Stimulated activated CD8-positive, alpha-beta memory T cell treated with anti-CD3 and anti-CD28 coated beads, Interleukin-12 subunit alpha, Interleukin-12 subunit beta, amount 100 ng/mL, for 24 hours (primary cell): ENCODE results near the gene SLC27A5.

ENCODE experiments used
- DNase-seq: peaks from one replicate; pipeline ENCODE4 v3.0.0-alpha.2; 2020; ENCODE audit errors: extremely low read depth

SLC27A5 gene, protein sequence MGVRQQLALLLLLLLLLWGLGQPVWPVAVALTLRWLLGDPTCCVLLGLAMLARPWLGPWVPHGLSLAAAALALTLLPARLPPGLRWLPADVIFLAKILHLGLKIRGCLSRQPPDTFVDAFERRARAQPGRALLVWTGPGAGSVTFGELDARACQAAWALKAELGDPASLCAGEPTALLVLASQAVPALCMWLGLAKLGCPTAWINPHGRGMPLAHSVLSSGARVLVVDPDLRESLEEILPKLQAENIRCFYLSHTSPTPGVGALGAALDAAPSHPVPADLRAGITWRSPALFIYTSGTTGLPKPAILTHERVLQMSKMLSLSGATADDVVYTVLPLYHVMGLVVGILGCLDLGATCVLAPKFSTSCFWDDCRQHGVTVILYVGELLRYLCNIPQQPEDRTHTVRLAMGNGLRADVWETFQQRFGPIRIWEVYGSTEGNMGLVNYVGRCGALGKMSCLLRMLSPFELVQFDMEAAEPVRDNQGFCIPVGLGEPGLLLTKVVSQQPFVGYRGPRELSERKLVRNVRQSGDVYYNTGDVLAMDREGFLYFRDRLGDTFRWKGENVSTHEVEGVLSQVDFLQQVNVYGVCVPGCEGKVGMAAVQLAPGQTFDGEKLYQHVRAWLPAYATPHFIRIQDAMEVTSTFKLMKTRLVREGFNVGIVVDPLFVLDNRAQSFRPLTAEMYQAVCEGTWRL

DNA sequence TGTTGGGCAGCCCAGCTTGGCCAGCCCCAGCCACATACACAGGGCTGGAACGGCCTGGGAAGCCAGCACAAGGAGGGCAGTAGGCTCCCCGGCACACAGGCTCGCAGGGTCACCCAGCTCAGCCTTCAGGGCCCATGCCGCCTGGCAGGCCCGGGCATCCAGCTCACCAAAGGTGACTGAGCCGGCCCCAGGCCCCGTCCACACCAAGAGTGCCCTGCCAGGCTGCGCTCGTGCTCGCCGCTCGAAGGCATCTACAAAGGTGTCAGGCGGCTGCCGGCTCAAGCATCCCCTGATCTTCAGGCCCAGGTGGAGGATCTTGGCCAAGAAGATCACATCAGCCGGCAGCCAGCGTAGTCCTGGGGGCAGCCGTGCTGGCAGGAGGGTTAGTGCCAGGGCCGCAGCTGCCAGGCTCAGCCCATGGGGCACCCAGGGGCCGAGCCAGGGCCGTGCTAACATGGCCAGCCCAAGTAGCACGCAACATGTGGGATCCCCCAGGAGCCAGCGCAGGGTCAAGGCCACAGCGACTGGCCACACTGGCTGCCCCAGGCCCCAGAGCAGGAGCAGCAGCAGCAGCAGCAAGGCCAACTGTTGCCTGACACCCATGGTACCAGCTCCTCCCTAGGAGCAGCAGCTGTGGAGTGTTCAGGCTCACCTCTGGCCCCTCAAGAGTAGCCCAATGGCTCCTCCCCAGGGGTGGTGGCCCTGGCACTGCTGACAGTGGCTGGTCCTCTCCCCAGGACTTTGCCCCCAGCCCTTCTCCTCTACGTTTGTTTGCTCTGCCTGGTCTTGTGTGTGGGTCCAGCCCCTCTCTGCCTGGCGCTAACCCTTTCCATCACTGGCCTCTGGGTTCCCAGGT lies at the start of gene SLC27A5:
TSS of gene SLC27A5 (minus strand) at position 640 of the 856 bp plus-strand sequence. CDS start at position 603, 37 bp downstream.
- no peak for DNase-seq

DNA sequence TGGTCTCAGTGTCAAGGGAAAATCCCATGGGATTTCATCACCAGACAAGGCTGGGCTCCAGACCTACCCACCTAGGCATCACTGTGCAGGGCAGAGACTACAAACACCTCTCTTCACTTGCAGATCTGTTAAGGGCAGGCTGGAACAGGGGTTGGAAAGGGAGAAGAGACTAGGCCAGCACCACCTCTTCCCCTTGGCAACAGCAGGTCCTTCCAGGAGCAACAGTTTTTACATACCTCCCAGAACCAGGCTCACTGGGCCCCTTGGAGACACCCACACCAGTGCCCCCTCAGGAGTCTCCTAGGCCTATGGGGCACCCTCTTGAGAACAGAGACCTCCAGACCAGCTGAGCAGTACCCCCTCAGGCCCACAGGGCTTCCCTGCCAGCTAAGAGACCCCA lies 49.1 kb upstream of the SLC27A5 start:
- DNase-seq = no peak

DNA sequence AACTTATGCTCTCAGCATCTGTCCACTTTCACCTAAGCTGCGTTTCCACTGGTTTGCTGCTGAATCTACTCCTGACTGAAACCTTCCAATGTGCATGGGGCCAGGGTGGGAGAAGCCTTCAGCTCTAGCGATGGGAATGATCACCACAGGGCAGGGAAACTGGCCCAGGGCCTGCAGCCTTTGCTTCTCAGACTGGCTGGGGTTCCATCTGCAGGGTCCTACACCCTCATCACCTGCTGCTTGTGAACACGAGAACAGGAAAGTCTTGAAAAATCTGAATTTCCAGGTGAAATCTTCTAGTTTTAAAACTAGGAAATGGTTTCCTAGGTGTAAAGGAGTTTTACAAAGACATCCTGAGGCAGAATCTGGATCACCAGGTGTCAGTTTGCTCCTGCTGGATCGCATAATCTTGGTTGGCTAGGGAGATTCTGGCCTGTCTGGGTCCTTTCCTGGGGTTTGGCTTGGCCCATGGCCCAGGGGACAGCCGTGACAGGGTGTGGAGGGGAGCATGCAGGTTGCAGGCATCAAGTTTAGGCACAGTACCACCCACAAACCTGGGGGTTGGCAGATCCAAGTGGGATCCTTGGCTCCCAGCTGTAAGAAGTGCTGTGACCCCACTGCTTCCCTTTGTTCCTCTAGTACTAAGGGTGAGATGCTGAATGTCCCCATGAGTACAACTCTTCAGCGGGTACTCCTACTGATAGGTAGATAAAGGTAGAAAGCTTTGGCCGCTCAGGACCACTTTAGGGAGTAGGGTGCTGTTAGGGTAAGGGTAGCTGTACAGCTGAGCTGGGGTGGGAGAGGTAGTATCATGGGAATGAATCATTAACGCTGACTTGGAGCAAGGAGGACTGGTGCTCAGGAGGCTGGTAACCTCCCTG lies 48.5 kb upstream of the SLC27A5 start:
- no peak for DNase-seq

DNA sequence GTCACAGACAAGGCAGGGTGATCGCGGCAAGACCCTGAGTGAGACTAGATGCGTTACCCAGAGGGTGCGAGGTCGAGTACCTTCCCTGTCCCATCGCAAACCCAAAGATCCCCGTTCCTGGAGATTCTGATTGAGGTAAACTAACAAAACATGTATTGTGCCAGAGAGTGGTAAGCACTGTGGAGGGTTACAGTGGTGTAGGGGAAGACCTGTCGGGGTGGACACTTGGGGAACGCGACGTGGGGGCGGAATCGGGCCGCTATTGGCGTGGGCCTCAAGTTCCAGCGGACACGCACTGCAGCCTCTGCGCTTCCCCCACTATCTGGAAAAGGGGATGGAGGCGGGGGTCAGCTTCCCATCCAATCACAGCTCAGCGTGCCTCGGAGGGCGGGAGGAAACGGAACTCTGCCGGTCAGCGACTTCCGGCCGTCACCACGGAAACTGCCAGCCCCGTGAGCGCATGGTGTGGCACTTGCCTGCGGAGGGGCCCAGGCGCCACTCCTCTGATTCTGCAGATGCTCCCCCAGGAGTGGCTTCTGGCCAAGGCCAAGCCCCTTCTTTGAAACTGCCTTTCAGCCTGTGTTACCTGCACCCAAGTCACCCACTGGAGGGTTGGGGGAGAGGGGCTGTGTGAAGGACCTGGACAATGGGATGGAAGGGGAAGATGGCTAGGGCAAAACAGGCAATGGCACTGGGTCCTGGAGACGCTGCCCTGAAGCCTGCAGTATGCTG lies 47.6 kb upstream of the SLC27A5 start:
- DNase-seq = peak; percentile 62

DNA sequence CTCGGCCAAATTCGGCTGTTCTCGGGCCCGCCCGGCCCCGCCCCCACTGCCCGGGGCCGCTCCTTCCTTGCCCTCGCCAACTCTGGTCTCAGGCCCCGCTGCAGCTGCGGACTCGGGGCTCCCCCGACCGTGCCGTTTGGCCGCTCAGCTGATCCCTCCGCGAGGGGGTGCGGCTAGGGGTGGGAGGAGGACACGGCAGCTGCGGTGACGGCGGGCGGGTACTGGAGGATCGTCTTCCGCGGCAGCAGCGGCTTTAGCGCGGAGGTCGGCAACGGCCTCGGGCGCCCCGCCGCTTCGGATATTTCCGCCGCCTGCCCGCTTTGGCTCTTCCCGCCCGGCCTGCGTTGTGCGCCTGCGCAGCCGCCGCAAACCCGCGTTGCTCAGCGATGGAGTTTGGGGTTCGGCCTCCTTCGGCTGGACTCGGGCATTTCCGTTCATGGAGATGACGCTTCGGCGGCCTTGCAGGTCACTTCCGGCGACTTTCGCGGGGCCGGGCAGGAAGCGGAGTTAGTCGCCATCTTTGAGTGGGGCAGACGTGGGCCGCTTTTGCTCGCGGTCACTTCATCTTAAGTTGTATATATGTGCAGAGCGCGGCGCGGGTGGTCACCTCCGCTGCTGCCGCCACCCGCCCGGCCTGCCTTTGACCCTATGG lies 47.0 kb upstream of the SLC27A5 start:
- DNase-seq = peak; percentile 97

DNA sequence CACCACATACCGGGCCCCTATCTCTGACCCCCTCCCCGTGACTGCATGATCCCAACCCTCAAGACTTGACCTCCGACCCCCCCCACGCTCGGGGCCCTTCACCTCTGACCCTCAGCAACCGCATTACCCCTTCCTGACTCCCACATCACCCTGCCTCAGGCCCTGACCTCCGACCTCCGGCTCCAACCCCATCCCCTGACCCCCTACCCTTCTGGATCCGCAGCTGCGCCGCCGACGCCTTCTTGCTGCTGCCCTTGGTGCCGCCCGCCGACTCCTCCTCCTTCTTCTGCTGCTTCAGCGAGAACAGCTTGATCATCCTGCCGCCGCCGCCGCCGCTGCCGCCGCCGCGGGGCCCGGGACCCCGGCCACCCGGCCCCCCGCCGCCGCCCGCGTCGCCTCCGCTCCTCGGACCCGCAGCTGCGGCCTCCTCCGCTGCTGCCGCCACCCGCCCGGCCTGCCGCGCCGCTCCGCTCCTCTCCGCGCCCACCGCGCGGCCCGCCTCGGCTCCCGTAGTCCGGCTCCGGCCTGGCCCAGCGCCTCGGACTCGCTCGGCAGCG lies 46.4 kb upstream of the SLC27A5 start, which contains the start of gene UBE2M:
TSS of gene UBE2M (minus strand) at position 546 of the 557 bp plus-strand sequence. CDS start at position 316, 230 bp downstream.
- no peak for DNase-seq

DNA sequence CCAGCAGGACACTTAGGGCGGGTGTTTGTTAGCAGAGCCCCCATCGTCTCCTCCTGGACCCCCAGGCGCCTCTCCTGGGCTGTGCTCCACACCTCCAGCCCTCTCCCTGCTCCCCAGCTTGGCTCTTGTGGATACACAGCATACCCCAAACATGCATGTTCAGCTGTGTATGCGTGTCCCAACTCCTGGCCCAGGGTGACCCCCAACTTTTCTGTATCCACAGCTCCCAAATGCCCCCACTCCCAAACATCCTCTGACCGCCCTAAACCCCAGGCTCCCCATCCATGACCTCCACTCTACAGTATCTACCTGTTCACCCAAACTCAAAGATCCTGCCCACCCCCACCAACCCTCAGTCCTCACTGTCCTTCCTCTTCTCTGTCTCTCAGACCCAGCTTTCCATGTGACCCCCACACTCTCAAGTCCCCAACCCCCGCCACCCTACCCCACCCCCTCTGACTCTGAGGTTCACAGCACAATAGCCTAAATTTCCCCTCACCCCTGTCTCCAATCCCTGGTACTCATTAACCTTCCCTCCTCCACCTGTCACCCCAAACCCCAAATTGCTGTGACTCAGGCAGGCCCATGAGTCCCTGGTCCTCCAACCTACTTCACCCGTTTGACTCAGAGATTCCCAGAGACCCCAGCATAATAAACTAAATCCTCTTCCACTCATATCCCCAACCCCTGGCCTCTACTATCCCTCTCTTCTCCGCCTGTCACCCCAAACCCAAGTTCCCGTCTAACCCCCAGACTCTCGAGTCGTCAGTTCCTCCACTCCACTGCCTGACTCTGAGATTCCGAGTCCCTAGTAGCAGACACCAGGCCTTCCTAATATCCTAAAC lies 45.7 kb upstream of the SLC27A5 start:
- DNase-seq = no peak

DNA sequence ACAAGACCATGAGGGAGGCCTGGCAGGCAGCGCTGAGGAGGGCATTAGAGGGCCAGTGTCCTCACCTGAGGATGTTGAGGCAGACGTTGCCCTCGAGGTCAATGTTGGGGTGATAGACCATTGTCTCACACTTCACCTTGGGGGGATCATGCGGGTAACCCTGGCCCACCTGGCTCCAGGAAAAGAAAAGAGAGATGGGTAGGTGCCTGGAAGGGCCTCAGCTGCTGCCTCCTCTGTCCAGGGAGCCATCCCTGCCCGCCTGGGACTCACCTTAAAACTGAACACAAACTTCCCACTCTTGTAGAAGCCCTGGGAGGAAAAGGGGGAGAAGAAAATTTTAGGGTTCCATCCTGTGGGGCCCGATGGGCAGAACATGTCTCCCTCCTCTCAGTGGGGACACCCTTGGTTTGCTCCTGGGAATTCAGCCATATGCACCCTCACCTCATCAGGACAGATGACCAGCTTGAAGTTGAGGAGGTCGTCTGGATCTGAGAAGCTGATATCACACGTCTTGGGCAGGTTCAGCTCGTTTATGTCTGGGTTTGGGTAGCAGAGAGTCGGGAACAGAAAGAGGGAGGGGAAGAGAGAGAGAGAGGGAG lies 44.9 kb upstream of the SLC27A5 start:
- no peak for DNase-seq

DNA sequence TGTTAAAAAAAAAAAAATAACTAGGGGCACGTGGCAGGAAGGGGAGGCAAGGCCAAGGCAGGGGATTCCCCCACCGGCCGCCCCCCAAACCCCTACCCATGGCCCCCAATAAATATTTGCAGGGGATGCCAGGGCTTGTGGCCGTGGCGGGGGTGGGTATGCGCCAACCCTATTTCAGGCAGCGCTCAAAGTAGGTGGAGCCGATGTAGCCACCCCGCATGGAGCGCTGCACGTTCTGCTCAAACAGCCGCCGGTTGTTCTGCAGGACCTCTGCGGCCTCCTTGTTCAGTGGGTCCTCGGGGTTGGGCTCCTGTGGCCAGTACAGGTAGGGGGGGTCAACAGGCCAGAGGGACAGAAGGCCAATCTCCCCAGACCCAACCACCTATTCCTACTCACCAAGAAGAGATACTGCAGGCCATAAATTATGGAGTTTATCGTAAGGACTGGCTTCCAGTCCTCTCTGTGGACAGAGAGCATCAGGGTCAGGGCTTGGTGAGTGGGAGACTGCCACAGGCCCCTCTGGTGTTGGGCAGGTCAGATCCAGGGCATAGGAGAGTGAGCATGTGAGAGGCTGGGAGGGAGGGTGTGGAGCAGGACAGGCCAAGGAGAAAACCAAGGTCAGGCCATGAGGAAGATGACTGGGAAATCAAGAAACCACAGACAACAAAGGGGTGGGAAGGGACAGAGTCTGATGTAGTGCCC lies 44.3 kb upstream of the SLC27A5 start:
- no peak for DNase-seq

DNA sequence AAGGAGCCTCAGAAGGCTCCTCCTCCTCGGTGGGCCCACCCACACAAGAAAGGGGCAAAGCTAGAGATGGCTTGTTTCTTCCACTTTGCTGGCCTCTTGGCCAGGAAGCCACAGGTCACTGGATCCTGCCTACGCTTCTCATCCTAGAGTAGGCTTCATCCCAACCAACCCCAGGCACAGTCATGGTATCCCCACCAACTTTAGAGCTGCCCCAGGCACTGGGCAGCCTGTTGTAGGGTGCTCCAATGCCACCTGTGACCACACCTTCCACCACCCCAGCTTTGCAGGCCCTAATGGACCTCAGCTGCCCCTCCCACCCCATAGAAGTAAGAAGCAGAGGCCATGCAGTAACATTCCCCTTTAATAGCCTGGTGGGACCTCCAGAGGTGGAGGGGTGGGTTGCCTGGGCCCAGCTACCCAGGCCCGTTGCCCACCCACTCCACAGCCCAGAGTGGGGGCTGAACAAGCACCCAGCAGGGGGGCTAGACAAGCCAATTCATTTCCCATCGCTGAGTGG lies 43.6 kb upstream of the SLC27A5 start:
- DNase-seq = no peak

DNA sequence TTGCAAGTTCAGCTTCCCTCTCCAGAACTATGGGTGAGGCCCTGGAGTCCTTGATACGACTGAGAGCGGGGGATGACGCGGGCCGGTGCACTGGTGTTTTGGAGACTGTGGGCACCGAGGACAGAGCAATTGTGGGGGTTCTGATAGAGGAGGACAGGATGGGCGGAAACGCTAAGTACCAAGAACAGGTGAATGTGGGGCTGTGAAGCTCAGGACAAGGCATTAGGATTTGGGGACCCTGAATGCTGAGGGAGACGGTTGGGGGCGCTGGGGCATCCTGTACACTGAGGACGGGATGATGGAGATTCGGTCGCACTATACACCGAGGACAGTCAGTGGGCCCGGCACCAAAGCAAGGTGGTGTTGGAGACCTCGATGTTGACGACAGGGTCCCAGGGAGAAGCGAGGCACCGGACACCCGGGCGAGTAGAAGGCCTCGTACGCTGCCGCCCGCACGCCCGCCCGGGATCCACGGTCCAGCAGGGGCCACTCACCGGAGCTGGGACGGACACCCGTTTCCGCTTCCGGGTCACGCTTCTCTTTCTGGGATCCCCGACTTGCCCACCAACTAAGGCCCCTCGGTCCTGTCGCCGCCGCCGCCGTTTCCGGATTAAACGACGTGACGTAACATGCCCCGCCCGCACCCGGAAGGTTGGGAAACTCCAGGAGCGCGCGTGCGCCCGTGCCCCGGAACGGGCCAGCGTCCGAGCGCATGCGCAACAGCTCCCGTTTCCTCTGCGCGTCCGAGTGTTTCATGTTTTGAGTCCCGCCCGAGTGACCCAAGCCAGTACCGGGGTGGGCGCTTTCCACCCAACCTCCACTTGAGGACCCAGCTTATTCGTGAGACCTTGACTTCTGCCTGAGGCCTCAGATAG lies 42.9 kb upstream of the SLC27A5 start, which contains the start of gene CHMP2A:
TSS of gene CHMP2A (minus strand) at position 612 of the 875 bp plus-strand sequence. CDS start 893 bp downstream, outside the sequence.
- peak; percentile 97 for DNase-seq

DNA sequence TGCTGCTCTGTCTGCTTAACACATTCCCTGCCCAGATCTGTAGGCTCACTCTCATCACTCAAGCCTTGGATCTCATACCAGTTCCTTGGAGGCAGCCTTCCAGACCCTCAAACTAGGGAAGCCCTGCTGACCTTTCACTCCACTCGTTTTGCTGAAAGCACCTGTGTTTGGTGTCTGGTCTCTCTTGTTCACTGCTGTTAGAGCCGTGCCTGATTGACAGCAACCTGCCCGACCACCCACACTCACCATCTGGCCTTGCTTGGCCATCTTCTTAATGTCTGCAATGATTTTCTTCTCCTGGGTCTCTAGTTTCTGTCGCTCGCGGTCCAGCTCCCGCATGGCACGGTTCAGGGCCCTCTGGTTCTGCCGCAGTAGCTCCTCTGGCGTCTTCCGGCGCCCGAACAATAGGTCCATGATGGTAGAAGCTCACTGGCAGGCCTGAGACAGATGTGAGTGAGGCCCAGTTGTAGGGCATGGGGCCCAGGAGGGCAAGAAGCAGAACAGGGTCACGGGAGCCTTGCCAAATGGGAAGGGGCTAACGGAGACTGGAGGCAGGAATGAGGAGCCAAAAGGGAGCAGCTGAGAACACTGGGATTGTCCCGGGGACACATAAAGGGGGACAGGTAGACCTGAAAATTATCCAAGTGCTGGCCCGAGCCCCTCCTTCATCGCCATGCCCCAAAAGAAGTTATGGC lies 42.2 kb upstream of the SLC27A5 start:
- no peak for DNase-seq

DNA sequence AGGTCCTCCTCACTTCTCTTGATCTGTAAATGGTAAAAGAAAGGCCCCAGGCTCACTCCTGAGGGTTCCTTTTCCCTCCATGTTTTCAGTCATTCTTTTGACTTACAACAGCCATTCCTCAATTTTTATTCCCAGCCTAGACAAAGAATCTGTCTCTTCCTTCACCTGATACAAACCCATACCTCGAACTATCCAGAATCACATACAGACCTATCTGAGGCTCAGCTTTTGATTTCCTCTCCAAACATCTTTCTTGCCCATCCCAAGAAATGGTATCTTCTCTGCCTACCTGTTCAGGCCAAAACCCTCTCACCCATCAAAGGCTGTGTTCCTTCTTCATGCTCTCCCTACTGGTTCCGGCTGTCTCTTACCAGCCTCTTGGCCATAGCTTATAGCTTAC lies 40.9 kb upstream of the SLC27A5 start:
- no peak for DNase-seq

DNA sequence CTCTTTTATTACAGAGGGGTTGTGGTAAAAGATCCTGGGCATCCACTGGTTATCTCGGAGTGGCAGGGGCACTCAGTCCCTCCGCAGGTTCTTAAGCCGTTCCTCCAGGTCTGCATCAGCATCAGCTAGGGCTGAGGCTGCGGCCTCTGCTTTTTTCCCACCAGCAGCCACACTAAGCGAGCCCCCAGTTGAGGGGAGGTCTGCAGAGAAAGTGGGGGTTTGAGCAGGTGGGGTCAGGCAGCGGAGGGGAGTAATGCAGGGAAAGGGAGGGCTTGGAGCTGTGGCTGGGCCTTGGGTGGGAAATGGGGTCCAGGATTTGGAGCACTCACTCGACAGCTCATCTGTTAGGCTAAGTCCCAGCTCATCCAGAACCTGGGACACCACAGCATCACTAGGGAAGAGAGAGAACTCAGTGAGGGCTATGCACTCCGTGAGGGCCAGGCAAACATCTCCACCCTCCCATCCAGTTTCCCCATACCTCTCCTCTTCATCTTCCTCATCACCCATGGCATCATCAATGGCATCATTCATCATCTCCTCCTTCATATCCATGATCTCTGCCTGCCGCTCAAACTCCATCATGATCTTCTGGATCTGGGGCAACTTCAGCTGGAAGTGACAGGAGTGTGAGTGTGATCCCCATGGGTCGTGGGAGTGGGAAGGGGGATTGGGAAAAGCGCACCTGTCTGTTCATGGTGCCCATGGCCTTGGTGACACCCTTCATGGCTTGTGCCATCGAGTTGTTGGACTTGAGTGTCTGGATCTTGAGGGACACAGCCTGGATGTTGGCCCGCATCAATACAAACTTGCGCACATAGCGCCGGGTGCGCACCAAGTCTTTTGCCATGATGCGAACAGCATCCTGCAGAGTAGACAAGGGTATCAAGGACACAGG lies 40.0 kb upstream of the SLC27A5 start:
- no peak for DNase-seq

DNA sequence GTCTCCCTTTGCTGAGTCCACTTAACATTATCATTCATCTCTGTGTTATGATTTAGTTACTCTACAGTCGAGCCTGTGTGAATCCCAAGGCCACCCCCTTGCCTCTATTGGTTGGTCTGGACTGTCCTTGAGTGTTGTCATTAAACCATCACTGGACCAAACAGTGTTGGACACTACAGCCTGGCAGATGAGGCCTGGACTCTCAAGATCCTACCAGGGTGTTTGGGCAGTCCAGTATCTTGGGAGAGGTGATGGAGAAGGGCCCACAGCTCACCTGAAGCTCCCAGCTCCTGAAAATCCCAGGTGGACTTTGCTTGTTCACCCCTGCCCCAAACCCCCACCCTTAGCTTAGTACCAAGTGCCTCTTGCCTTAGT lies 39.3 kb upstream of the SLC27A5 start:
- DNase-seq = no peak
